ENCODE data around the gene DROSHA. TPM values are rescaled to one million over a fixed set of nuclear protein-coding genes. Genes with fewer than 3 reads are reported as not detected.

The DROSHA gene
- total RNA-seq, 3 donors from 2014 or later = 46.6 to 72.4 (median 53.3) TPM

- DNase-seq = no peak
- no peak for TF ChIP-seq CTCF (IDR thresholded peaks at IDR 0.05)
- intact Hi-C loops (cut with DNase I, micrococcal nuclease) = no loop called here
- H3K36me3 ChIP-seq (ENCODE audit: low read depth) = no peaks in the 10 kb centered on the region
- ATAC-seq = no peak
- H3K4me3 ChIP-seq = no peak overlapping the region
- H3K4me1 ChIP-seq (ENCODE audit: low read depth) = no peaks in the 10 kb centered on the region
- no peaks in the 10 kb centered on the region for H3K9me3 ChIP-seq
Measured at GRCh38 chr5:31469466-31469865, 62.4 kb downstream of the DROSHA start.

DNA sequence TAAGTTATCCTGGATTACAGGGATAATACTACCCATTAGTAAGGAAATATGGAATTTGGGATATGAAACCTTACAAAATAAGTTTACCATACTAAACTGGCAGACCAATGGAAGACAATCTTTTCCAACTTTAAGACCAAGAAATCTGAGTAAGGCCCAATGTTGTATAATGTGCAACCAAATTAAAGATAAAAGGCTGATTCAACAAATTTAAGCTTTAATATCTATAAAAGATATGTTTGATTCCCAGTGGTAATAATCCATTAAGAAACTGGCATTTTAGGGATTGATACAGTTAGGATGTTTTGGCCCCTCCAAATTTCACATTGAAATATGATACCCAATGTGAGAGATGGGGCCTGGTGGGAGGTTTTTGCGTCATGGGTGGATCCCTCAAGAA, 66.6 kb downstream of the DROSHA start:
- ATAC-seq (no peak), DNase-seq (no peak)
- Histone ChIP-seq H3K36me3 (ENCODE audit: low read depth) (no peaks in the 10 kb centered on the region), H3K4me3 (no peak overlapping the region), H3K4me1 (ENCODE audit: low read depth) (no peaks in the 10 kb centered on the region), H3K9me3 (no peaks in the 10 kb centered on the region)
- no peak for TF ChIP-seq CTCF (IDR thresholded peaks at IDR 0.05)
- intact Hi-C loops (cut with DNase I, micrococcal nuclease) = no loop called here

DNA sequence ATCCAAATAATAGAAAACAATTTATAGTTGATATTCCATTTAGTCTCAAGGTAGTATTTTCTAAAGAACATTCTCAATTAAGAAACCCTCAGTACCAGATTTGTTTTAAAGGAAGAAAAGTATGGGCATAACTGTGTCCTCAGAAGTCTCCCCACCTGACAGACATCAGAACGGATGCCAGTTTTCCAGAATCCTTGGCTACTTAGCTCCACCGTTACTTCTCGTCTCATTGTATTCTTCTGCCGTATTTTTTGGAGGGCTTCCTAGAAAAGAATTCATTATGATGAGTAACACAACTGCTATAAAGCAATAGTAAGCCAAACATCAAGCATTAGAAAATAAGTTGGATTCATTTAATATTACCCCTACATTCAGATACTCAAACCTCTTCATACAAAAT, 67.8 kb downstream of the DROSHA start:
- ATAC-seq (no peak), DNase-seq (no peak)
- no peak for TF ChIP-seq CTCF (IDR thresholded peaks at IDR 0.05)
- no peaks in the 10 kb centered on the region for H3K4me1 ChIP-seq (ENCODE audit: low read depth)
- intact Hi-C loops (cut with DNase I, micrococcal nuclease) = no loop called here
- no peaks in the 10 kb centered on the region for H3K9me3 ChIP-seq
- no peak overlapping the region for H3K4me3 ChIP-seq
- no peaks in the 10 kb centered on the region for H3K36me3 ChIP-seq (ENCODE audit: low read depth)

DNA sequence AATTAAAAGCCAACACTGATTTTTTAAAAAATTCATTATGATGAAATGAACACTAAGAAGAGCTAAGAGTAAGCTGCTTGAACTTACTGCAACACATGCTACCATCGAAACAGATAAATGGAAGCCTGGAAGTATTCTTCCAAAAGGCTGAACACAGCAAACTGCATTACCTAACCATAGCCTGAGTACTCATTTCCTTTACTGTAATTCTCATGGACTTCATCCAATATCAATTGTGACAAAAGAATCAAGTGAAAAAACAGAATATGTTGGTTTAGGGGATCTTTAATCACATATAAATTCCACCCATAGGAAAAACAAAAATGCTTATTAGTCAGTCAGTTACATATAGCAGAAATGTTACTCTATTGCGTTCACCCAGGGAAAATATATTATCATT, 68.5 kb downstream of the DROSHA start:
- intact Hi-C loops (cut with DNase I, micrococcal nuclease) = no loop called here
- H3K4me3 ChIP-seq = no peak overlapping the region
- TF ChIP-seq CTCF (IDR thresholded peaks at IDR 0.05) = no peak
- no peaks in the 10 kb centered on the region for H3K4me1 ChIP-seq (ENCODE audit: low read depth)
- no peaks in the 10 kb centered on the region for H3K9me3 ChIP-seq
- ATAC-seq (no peak), DNase-seq (no peak)
- no peaks in the 10 kb centered on the region for H3K36me3 ChIP-seq (ENCODE audit: low read depth)

DNA sequence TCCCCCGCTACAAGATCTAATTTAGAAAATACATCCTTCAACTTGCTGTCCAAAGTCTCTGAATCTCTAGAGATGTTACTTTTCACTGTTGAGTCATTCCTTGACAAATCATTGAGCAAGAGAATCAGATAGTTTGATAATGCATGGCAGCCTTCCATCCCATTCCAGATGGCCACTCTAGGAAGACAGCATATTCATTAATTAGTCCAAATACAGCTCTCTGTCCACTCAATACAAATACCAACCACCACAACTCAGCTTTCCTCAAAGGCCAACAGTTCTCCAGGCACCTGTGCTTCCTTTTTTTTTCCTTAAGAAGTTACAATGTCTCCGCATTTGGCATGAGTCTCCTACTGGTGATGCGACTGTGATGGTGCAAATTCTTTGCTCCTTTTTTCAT, 72.3 kb downstream of the DROSHA start:
- Histone ChIP-seq H3K36me3 (ENCODE audit: low read depth) (no peaks in the 10 kb centered on the region), H3K9me3 (peaks cover 9% of the 10 kb centered on the region), H3K4me3 (no peak overlapping the region), H3K4me1 (ENCODE audit: low read depth) (no peaks in the 10 kb centered on the region)
- no peak for TF ChIP-seq CTCF (IDR thresholded peaks at IDR 0.05)
- ATAC-seq (no peak), DNase-seq (no peak)
- intact Hi-C loops (cut with DNase I, micrococcal nuclease) = no loop called here

DNA sequence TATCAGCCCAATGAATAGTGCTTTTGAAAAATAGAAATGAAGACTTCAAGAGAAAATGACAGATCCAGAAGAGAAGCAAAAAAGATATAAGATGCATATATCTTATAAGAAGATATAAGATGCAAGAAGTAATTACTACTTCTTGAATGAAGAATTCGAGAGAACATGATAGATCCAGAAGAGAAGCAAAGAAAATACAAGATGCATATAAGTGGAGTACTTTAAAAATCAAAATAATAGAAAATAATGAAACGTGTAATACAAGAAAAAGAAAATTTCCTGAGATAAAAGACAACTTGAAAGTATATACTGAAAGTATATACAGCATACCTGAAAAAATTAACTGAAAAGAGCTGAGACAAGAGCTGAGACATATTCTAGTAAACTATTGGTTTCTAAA, 76.7 kb downstream of the DROSHA start:
- no peaks in the 10 kb centered on the region for H3K4me1 ChIP-seq (ENCODE audit: low read depth)
- TF ChIP-seq CTCF (IDR thresholded peaks at IDR 0.05) = no peak
- H3K4me3 ChIP-seq = no peak overlapping the region
- peaks cover 9% of the 10 kb centered on the region for H3K9me3 ChIP-seq
- no peaks in the 10 kb centered on the region for H3K36me3 ChIP-seq (ENCODE audit: low read depth)
- intact Hi-C loops (cut with DNase I, micrococcal nuclease) = no loop called here
- DNase-seq (no peak), ATAC-seq (no peak)

Data from mucosa of descending colon (tissue), 3 donors.